Hepatocyte (in vitro differentiated cells): ENCODE results near the gene RGS5. TPM values are rescaled to one million over a fixed set of nuclear protein-coding genes. Genes with fewer than 3 reads are reported as not detected.

Experiments
- DNase-seq: peaks from one replicate; pipeline ENCODE4 v3.0.0-alpha.2; 2016; ENCODE audit warnings: low spot score
- H2AFZ ChIP-seq: fragments of 200-600 bp; sonication (generic); 2 replicates; pipeline ENCODE4 v1.6.0; 2016; ENCODE audit warnings: antibody characterized with exemption, mild to moderate bottlenecking
- H3K27ac ChIP-seq: fragments of 200-600 bp; sonication (generic); 2 replicates; pipeline ENCODE4 v1.5.1; 2016; ENCODE audit warnings: mild to moderate bottlenecking
- H3K27me3 ChIP-seq: fragments of 200-600 bp; sonication (generic); 2 replicates; pipeline ENCODE4 v1.6.1; 2016
- H3K36me3 ChIP-seq: fragments of 200-600 bp; sonication (generic); replicated peaks from 2 replicates; pipeline ENCODE4 v1.5.1; 2016; ENCODE audit warnings: low read depth; ENCODE audit not compliant: insufficient read depth
- H3K4me1 ChIP-seq: fragments of 200-600 bp; sonication (generic); 2 replicates; pipeline ENCODE4 v1.5.1; 2016; ENCODE audit warnings: mild to moderate bottlenecking, moderate library complexity; ENCODE audit not compliant: insufficient read depth
- H3K4me2 ChIP-seq: fragments of 200-600 bp; sonication (generic); 2 replicates; pipeline ENCODE4 v1.6.0; 2016
- H3K4me3 ChIP-seq: fragments of 200-600 bp; sonication (generic); 2 replicates; pipeline ENCODE4 v1.5.1; 2016; ENCODE audit warnings: mild to moderate bottlenecking
- H3K79me2 ChIP-seq: fragments of 200-600 bp; sonication (generic); 2 replicates; pipeline ENCODE4 v1.6.0; 2017; ENCODE audit warnings: mild to moderate bottlenecking
- H3K9me2 ChIP-seq: fragments of 200-600 bp; sonication (generic); replicated peaks from 2 replicates; pipeline ENCODE4 v1.6.0; 2017; ENCODE audit warnings: mild to moderate bottlenecking; ENCODE audit not compliant: insufficient read depth
- H3K9me3 ChIP-seq: fragments of 200-600 bp; sonication (generic); 2 replicates; pipeline ENCODE4 v1.5.1; 2016; ENCODE audit warnings: low read depth, mild to moderate bottlenecking
- H4K20me1 ChIP-seq: fragments of 200-600 bp; sonication (generic); 2 replicates; pipeline ENCODE4 v1.6.0; 2016; ENCODE audit warnings: mild to moderate bottlenecking; ENCODE audit not compliant: insufficient read depth, poor library complexity, severe bottlenecking
- EZH2 ChIP-seq: fragments of 200-600 bp; sonication (generic); IDR thresholded peaks from 2 replicates; pipeline ENCODE4 v1.6.1; 2016; ENCODE audit warnings: antibody characterized with exemption, mild to moderate bottlenecking, borderline replicate concordance
- EZH2phosphoT487 ChIP-seq: fragments of 200-600 bp; sonication (generic); IDR thresholded peaks from one replicate; pipeline ENCODE4 v1.6.1; 2018; ENCODE audit warnings: antibody characterized with exemption, mild to moderate bottlenecking, low read depth, moderate library complexity; ENCODE audit not compliant: unreplicated experiment, severe bottlenecking
- WGBS: methylation state at CpG from one replicate; pipeline ENCODE4 v1.1.6; 2016; ENCODE audit warnings: low lambda C conversion rate; ENCODE audit errors: missing lambda C conversion rate; 5-methylcytosine and 5-hydroxymethylcytosine counted together
- polyA plus RNA-seq: library from polyadenylated mRNA; unstranded; fragments of >200 nt; fragmentation: Nextera tagmentation; extraction: Ambion mirVana; gene quantifications from 2 replicates; pipeline ENCODE4 v1.2.1, GENCODE V29; 2016
- total RNA-seq: library from RNA; depleted of rRNA; stranded (reverse); fragments of >200 nt; gene quantifications from 2 replicates; pipeline ENCODE4 v1.2.3, GENCODE V29; 2014
- TF ChIP-seq, protein P1 (sequence below): fragments of 200-600 bp; sonication (generic); IDR thresholded peaks from 2 replicates; pipeline ENCODE4 v1.5.1; 2016; ENCODE audit warnings: antibody characterized with exemption, mild to moderate bottlenecking; ENCODE audit not compliant: poor library complexity

RGS5 gene
- total and polyA plus RNA-seq, 2 experiments from 2014 or later = 4.4 to 5.0 TPM

GRCh38 chr1:163211667-163212066 lies 9.0 kb upstream of the RGS5 start:
- no peak for DNase-seq
- no peaks in the 10 kb centered on the region for H3K79me2 ChIP-seq
- no peaks in the 10 kb centered on the region for H3K36me3 ChIP-seq
- no peak overlapping the region for H3K4me3 ChIP-seq
- no peak overlapping the region for H3K27ac ChIP-seq
- no peaks in the 10 kb centered on the region for H3K9me2 ChIP-seq
- H2AFZ ChIP-seq = no peak overlapping the region
- H3K4me1 ChIP-seq = no peaks in the 10 kb centered on the region
- H4K20me1 ChIP-seq = no peaks in the 10 kb centered on the region
- TF ChIP-seq EZH2 (no peak), EZH2phosphoT487 (no peak)
- TF ChIP-seq, protein P1, sequence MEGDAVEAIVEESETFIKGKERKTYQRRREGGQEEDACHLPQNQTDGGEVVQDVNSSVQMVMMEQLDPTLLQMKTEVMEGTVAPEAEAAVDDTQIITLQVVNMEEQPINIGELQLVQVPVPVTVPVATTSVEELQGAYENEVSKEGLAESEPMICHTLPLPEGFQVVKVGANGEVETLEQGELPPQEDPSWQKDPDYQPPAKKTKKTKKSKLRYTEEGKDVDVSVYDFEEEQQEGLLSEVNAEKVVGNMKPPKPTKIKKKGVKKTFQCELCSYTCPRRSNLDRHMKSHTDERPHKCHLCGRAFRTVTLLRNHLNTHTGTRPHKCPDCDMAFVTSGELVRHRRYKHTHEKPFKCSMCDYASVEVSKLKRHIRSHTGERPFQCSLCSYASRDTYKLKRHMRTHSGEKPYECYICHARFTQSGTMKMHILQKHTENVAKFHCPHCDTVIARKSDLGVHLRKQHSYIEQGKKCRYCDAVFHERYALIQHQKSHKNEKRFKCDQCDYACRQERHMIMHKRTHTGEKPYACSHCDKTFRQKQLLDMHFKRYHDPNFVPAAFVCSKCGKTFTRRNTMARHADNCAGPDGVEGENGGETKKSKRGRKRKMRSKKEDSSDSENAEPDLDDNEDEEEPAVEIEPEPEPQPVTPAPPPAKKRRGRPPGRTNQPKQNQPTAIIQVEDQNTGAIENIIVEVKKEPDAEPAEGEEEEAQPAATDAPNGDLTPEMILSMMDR = no peak
- H3K9me3 ChIP-seq = no peaks in the 10 kb centered on the region
- H3K27me3 ChIP-seq = no peaks in the 10 kb centered on the region
- WGBS = 83% methylated on average over 2 of the region's 2 CpGs
- H3K4me2 ChIP-seq = no peak overlapping the region

DNA sequence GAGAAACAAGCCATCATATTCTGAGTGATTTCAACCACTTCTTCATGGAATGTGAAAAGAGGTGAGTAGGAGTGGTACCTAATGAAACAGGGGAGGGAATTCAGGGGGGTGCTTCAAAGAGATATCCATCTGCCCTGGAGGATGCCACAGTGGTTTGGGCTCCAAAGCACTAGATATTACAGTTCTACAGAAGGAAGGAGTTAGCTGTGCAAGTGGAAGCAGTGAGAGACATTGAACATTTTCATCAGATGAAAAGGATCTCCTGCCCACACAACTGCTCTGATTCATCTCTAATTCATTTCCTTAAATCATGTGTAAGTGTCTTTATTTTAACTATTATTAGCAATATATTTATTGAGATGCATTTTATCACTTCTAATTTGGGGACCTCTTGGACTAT lies 2.8 kb upstream of the RGS5 start:
- Histone ChIP-seq H3K9me3 (no peaks in the 10 kb centered on the region), H3K4me3 (no peak overlapping the region), H3K27ac (no peak overlapping the region), H2AFZ (no peak overlapping the region), H3K27me3 (no peaks in the 10 kb centered on the region), H4K20me1 (no peaks in the 10 kb centered on the region), H3K4me1 (no peaks in the 10 kb centered on the region), H3K79me2 (no peaks in the 10 kb centered on the region), H3K9me2 (no peaks in the 10 kb centered on the region), H3K4me2 (no peak overlapping the region), H3K36me3 (no peaks in the 10 kb centered on the region)
- TF ChIP-seq, protein P1 = no peak
- TF ChIP-seq EZH2 (no peak), EZH2phosphoT487 (no peak)
- DNase-seq = no peak

DNA sequence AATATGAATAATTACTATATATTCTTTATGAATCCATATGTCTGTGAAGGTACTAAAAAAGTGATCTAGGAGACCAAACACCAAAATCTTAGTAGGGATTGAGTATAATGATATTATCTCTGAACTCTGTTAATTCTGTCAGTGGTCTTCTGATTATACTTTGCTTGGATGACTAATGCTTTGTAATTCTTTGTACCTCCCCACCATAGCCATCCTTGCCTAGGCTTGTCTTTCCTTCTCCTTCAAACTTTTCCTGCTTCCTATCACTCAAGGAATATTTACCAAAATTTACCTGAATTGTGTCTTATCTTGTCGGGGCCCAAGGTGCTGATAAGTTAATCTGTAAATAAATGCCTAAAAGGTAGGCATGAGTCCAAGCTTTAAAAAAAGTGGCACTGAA lies 845 bp upstream of the RGS5 start:
- H3K27me3 ChIP-seq = no peaks in the 10 kb centered on the region

More for the DNA sequence above, 845 bp upstream of the RGS5 start:
- H3K9me2 ChIP-seq = no peaks in the 10 kb centered on the region
- H3K4me2 ChIP-seq = no peak overlapping the region
- H3K4me3 ChIP-seq = no peak overlapping the region
- no peaks in the 10 kb centered on the region for H3K36me3 ChIP-seq
- H3K9me3 ChIP-seq = no peaks in the 10 kb centered on the region
- no peaks in the 10 kb centered on the region for H4K20me1 ChIP-seq
- DNase-seq = no peak
- 40% methylated on average over 1 of the region's 1 CpG for WGBS
- no peaks in the 10 kb centered on the region for H3K79me2 ChIP-seq
- H2AFZ ChIP-seq = no peak overlapping the region
- no peaks in the 10 kb centered on the region for H3K4me1 ChIP-seq
- H3K27ac ChIP-seq = no peak overlapping the region
- TF ChIP-seq EZH2 = no peak
- no peak for TF ChIP-seq EZH2phosphoT487
- TF ChIP-seq, protein P1 = no peak
